Stimulated activated CD8-positive, alpha-beta memory T cell treated with anti-CD3 and anti-CD28 coated beads, Interleukin-15, amount 100 ng/mL, for 4 hours (primary cell): ENCODE data around the gene TMPRSS4.
"Not testable (repeated sequence)": the region's sequence is repeated elsewhere in the genome, so short reads cannot be mapped to it uniquely, and the experiment has no call there.

Experiments used
- DNase-seq, 2 donors: peaks; one replicate each; pipeline ENCODE4 v3.0.0-alpha.2; 2020; ENCODE audit warnings: low read depth in 2 of 2

TMPRSS4 gene

GRCh38 chr11:118056806-118057205, 20.1 kb upstream of the TMPRSS4 start:
- no peak for DNase-seq

- no peak for DNase-seq
These were observed 19.4 kb upstream of the TMPRSS4 start for GRCh38 chr11:118057251-118058145.

- no peak for DNase-seq
These were observed 18.3 kb upstream of the TMPRSS4 start for GRCh38 chr11:118058311-118059245.

GRCh38 chr11:118059246-118059940, 17.5 kb upstream of the TMPRSS4 start:
- DNase-seq: no peak

- no peak for DNase-seq
These were observed 16.7 kb upstream of the TMPRSS4 start for GRCh38 chr11:118060081-118060661.

- DNase-seq: no peak
These were observed 16.0 kb upstream of the TMPRSS4 start for GRCh38 chr11:118060869-118061268.

GRCh38 chr11:118061586-118062125, 15.2 kb upstream of the TMPRSS4 start:
- DNase-seq: no peak

- not testable (repeated sequence) for DNase-seq
These were observed 14.7 kb upstream of the TMPRSS4 start for GRCh38 chr11:118062181-118062580.

GRCh38 chr11:118062631-118063030, 14.2 kb upstream of the TMPRSS4 start:
- DNase-seq: not testable (repeated sequence)

- no peak for DNase-seq
These were observed 11.9 kb upstream of the TMPRSS4 start for GRCh38 chr11:118064956-118065355.

GRCh38 chr11:118065384-118065783, 11.5 kb upstream of the TMPRSS4 start:
- DNase-seq: no peak

GRCh38 chr11:118067006-118067405, 9.9 kb upstream of the TMPRSS4 start:
- DNase-seq: no peak

GRCh38 chr11:118068206-118068944, 8.5 kb upstream of the TMPRSS4 start:
- no peak for DNase-seq

- no peak for DNase-seq
These were observed 7.8 kb upstream of the TMPRSS4 start for GRCh38 chr11:118068945-118069612.

- no peak for DNase-seq
These were observed 5.4 kb upstream of the TMPRSS4 start for GRCh38 chr11:118071416-118072030.

GRCh38 chr11:118073554-118073953, 3.3 kb upstream of the TMPRSS4 start:
- DNase-seq: no peak

- DNase-seq: no peak
These were observed 2.7 kb upstream of the TMPRSS4 start for GRCh38 chr11:118074091-118074685.

GRCh38 chr11:118074785-118075184, 2.1 kb upstream of the TMPRSS4 start:
- no peak for DNase-seq

GRCh38 chr11:118078911-118079411, 2.1 kb downstream of the TMPRSS4 start:
- no peak for DNase-seq
